Fibroblast of pulmonary artery (primary cell): ENCODE data around the gene RBFOX2.
"Not testable (repeated sequence)": the region's sequence is repeated elsewhere in the genome, so short reads cannot be mapped to it uniquely, and the experiment has no call there.

Source experiments
- DNase-seq: peaks from one replicate; pipeline ENCODE4 v3.0.0-alpha.2; 2010; ENCODE audit warnings: low read depth
- H3K4me3 ChIP-seq: replicated peaks from 2 replicates; pipeline ENCODE4 v1.5.1; 2011; ENCODE audit warnings: low read depth, mild to moderate bottlenecking, control low read depth, low read length, moderate library complexity
- TF ChIP-seq, protein P1 (sequence below): IDR thresholded peaks from 2 replicates; pipeline ENCODE4 v1.5.1; 2011; ENCODE audit warnings: mild to moderate bottlenecking, control low read depth, low read length, inconsistent platforms; ENCODE audit errors: missing control alignments

RBFOX2 gene

DNA sequence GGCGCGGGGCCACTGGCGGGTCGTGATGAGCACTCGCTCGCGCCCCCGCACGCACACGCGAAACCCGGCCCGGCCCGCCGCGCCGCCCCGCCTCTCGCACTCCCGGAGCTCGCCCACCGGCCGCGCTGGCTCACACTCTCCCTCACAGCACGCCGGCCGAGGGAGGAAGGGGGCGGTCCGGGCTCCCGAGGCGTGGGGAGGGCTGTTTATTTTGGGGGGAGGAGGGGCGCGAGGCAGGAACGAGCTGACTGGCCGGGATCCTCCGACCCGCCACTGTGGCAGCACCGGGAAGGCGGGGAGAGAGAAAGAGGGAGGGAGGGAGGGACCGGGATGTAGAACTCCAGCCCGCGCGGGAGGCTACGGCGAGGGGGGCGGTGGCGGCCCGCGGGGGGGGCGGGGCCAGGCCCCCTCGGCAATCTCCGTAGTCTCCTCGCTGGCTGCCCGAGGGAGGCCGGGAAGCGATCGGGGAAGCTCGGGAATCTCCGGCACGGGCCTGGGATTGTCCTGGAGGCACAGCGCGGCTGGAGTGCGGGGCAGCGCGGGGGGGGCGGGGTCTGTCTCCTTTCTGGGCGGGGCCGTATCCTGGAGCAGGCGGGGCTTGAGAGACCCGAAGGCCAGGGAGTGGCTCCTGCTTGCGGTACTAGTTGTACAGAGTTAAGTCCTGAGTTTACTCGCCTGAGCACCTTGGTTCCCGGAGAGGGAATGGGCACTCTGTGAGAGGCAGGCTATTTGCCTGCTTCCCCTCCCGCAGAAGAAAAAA is at the start of gene RBFOX2:
Gene RBFOX2, minus strand, starts transcription at position 179 of the 760 bp plus-strand sequence. CDS start 399 bp downstream, outside the sequence.
- DNase-seq, result peak; percentile 95
- H3K4me3 ChIP-seq, result peak within 1 kb of the TSS; percentile 93
- TF ChIP-seq, protein P1, sequence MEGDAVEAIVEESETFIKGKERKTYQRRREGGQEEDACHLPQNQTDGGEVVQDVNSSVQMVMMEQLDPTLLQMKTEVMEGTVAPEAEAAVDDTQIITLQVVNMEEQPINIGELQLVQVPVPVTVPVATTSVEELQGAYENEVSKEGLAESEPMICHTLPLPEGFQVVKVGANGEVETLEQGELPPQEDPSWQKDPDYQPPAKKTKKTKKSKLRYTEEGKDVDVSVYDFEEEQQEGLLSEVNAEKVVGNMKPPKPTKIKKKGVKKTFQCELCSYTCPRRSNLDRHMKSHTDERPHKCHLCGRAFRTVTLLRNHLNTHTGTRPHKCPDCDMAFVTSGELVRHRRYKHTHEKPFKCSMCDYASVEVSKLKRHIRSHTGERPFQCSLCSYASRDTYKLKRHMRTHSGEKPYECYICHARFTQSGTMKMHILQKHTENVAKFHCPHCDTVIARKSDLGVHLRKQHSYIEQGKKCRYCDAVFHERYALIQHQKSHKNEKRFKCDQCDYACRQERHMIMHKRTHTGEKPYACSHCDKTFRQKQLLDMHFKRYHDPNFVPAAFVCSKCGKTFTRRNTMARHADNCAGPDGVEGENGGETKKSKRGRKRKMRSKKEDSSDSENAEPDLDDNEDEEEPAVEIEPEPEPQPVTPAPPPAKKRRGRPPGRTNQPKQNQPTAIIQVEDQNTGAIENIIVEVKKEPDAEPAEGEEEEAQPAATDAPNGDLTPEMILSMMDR, result no peak

GRCh38 chr22:36077271-36077670 is 48.6 kb upstream of the RBFOX2 start:
- H3K4me3 ChIP-seq, result no peak overlapping the region
- DNase-seq, result no peak
- TF ChIP-seq, protein P1, result no peak

DNA sequence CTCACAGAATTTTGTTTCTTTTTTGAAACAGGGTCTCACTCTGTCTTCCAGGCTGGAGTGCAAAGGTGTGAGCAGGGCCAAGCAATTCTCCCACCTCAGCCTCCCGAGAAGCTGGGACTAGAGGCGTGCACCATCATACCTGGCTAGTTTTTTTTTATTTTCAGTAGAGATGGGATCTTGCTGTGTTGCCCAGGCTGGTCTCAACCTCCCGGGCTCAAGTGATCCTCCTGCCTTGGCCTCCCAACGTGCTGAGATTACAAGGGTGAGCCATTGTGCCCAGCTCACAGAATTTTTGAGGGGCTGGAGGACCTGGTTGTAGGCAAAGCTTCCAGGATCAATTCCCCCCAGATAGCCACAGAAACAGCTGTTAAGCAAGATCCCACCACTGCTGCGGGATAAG is 47.1 kb upstream of the RBFOX2 start:
- no peak overlapping the region for H3K4me3 ChIP-seq
- TF ChIP-seq, protein P1, result no peak
- no peak for DNase-seq

- DNase-seq, result no peak
- no peak overlapping the region for H3K4me3 ChIP-seq
- TF ChIP-seq, protein P1, result no peak
Measured at GRCh38 chr22:36075230-36075629, 46.6 kb upstream of the RBFOX2 start.

- DNase-seq, result peak; percentile 48
- TF ChIP-seq, protein P1, result no peak
Measured at GRCh38 chr22:36073476-36073875, 44.9 kb upstream of the RBFOX2 start.

DNA sequence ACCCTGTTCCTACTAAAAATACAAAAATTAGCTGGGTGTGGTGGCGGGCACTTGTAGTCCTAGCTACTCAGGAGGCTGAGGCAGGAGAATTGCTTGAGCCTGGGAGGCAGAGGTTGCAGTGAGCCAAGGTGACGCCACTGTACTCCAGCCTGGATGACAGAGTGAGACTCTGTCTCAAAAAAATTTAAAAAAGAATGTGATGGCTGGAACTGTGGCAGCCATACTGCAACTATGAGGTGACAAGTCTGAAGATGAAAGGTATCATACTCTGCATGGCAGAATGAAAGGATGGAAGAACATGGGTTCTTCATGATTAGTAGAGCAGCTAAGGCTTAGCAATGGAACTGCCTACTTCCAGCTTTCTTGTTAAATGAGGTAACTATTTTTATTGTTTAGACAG is 42.0 kb upstream of the RBFOX2 start:
- DNase-seq, result not testable (repeated sequence)

More at GRCh38 chr22:36073476-36073875, 44.9 kb upstream of the RBFOX2 start:
- H3K4me3 ChIP-seq, result no peak overlapping the region

GRCh38 chr22:36069368-36069767 is 40.7 kb upstream of the RBFOX2 start:
- TF ChIP-seq, protein P1, result no peak
- H3K4me3 ChIP-seq, result no peak overlapping the region
- DNase-seq, result no peak

More for the DNA sequence above, 42.0 kb upstream of the RBFOX2 start:
- H3K4me3 ChIP-seq, result not testable (repeated sequence)
